GM12801 (cell line): ENCODE measurements around the gene KLF16.

Source experiments
- TF ChIP-seq, protein P1 (sequence below): IDR thresholded peaks from one replicate; pipeline ENCODE4 v1.5.1; 2011; ENCODE audit warnings: control low read depth; ENCODE audit not compliant: insufficient read length; ENCODE audit errors: extremely low read depth

KLF16 gene

DNA sequence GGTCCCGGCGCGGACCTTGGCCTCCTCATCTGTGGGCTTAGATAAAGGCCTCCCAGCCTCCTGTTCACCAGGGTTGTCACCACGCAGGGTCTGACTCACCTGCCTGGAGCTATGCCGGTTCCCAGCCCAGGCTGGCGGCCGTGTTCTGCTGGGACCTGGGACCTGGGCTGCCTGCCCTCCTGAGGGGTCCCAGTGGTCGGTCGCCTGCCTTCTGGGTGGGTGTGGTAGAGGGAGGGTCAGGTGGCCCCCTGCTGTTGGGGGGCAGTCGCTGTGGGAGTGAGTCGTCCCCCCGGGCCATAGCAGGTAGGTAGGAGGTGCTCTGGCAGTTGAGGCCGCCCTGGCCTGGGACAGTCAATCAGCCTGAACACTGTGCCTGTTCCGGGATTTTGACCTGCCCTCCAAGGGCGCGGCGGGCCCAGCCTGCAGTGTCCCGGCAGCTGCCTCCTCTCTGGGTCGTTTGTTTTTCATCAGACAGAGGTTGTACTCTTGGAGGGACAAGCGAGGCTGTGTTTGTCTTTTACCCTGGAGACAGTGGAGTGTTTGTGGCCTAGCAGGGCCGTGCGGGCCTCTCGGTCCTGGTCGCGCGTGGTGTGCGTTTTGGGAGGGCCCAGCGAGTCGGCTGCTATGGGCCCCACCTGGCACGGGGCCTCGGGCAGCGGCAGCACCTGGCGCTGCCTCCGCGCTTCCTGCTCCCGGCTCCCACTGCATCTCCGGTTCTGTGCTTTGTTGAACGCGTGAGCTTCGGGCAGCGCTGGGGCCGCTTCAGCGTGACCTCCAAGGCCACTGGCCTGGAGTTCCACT lies 44.4 kb upstream of the KLF16 start:
- TF ChIP-seq, protein P1, sequence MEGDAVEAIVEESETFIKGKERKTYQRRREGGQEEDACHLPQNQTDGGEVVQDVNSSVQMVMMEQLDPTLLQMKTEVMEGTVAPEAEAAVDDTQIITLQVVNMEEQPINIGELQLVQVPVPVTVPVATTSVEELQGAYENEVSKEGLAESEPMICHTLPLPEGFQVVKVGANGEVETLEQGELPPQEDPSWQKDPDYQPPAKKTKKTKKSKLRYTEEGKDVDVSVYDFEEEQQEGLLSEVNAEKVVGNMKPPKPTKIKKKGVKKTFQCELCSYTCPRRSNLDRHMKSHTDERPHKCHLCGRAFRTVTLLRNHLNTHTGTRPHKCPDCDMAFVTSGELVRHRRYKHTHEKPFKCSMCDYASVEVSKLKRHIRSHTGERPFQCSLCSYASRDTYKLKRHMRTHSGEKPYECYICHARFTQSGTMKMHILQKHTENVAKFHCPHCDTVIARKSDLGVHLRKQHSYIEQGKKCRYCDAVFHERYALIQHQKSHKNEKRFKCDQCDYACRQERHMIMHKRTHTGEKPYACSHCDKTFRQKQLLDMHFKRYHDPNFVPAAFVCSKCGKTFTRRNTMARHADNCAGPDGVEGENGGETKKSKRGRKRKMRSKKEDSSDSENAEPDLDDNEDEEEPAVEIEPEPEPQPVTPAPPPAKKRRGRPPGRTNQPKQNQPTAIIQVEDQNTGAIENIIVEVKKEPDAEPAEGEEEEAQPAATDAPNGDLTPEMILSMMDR = no peak

GRCh38 chr19:1906985-1907562 lies 43.7 kb upstream of the KLF16 start:
- TF ChIP-seq, protein P1 = no peak

DNA sequence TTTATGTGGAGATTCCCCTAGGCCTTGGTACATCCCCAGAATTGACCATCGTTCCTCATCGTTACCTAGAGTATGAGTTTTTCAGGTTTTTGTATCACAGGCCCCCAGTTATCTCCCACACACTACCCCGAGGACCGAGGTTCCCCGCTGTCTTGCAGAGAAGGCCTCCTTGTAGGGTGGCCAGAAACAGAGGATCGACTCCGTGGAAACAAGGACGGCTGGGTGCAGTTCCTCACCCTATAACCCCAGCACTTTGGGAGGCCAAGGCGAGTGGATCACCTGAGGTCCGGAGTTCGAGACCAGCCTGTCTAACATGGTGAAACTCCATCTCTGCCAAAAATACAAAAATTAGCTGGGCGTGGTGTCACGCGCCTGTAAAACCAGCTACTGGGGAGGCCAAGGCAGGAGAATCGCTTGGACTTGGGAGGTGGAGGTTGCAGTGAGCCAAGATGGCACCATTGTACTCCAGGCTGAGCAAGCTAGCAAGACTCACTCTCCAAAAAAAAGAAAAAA lies 42.5 kb upstream of the KLF16 start:
- TF ChIP-seq, protein P1 = no peak

DNA sequence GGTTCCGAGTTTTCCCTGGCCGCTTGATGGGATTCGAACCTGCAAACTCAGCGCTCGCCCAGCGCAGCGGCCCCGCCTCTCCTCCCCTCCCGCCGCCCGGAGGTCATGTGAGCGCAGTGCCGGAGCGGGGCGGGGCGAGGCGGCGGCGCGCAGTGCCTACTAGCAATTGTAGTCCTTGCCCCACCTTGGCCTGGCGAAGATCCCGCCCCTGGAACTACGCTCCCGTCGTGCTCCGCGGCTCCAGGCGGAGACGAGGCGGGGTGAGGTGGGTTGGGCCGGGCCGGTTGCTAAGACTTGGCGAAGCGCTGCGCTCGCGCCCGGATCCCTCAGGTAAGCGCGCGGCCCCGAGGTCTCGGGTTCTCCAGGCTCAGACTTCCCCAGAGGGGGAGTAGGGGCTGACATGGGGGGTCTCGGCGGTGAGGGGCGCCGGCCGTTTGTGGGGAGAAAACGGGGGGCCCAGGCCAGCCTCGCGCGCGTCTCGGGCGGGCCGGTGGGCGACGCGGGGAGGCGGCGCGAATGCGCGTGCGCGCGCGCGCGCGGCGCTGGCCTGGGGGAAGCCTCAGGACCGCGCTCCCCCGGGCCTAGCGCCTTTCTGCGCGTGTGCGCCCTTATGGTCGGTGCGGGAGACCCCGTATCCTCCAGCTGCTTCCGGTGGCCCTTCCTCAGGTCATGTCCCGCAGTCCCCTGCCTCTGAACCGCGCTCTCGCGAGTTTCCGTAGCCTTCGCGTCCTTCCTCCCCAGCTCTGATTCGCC lies 41.9 kb upstream of the KLF16 start, which contains the start of the genes ADAT3 and SCAMP4:
TSS of gene ADAT3 (plus strand) at position 290 of the 753 bp plus-strand sequence. CDS start 6,649 bp downstream, outside the sequence.
TSS of gene SCAMP4 (plus strand) at position 290 of the 753 bp plus-strand sequence. CDS start 9,621 bp downstream, outside the sequence.
- TF ChIP-seq, protein P1 = no peak

- TF ChIP-seq, protein P1 = no peak
Measured at GRCh38 chr19:1904860-1905109, 41.4 kb upstream of the KLF16 start.

- TF ChIP-seq, protein P1 = no peak
Measured at GRCh38 chr19:1902923-1903322, 39.5 kb upstream of the KLF16 start.

DNA sequence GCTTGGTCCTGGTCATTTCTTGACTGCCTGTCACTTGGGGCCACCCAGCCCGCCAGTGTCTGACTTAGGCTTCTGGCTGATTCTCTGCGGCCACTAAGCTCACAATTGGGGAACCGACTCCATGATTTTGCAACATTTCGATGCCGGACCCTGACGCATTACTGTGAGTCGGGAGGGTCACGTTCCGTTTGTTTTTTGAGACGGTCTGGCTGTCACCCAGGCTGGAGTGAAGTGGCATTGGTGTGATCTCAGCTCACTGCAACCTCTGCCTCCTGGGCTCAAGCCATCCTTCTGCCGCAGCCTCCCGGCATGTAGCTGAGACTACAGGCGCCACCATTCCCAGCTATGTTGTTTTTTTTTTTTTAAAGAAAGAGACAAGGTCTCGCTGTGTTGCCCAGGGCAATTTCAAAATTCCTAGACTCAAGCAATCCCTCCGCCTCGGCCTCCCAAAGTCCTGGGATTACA lies 38.6 kb upstream of the KLF16 start:
- TF ChIP-seq, protein P1 = no peak
